Muscle layer of colon (tissue), 2 donors: Measurements from ENCODE around the gene TOR1B.
A peak's percentile ranks its signal among the peaks of the same experiment; 100 is the strongest.

Experiments used
- H3K27ac ChIP-seq: one replicate; pipeline ENCODE4 v1.7.0; 2013; ENCODE audit warnings: low read depth, mild to moderate bottlenecking, low read length, moderate library complexity
- H3K27me3 ChIP-seq, 2 donors: one replicate each; pipeline ENCODE4 v1.7.0; 2013; ENCODE audit warnings: low read length in 2 of 2, mild to moderate bottlenecking in 2 of 2; ENCODE audit not compliant: insufficient read depth in 2 of 2, control insufficient read depth in 1 of 2
- H3K36me3 ChIP-seq: one replicate; pipeline ENCODE4 v1.7.0; 2013; ENCODE audit warnings: mild to moderate bottlenecking, low read length; ENCODE audit not compliant: insufficient read depth
- H3K4me1 ChIP-seq: one replicate; pipeline ENCODE4 v1.7.0; 2013; ENCODE audit warnings: mild to moderate bottlenecking, low read length; ENCODE audit not compliant: insufficient read depth
- H3K4me3 ChIP-seq, 2 donors: one replicate each; pipeline ENCODE4 v1.7.0; 2013; ENCODE audit warnings: low read length in 2 of 2, low read depth in 1 of 2, mild to moderate bottlenecking in 1 of 2, moderate library complexity in 1 of 2
- H3K9ac ChIP-seq: one replicate; pipeline ENCODE4 v1.7.0; 2013; ENCODE audit warnings: low read length
- H3K9me3 ChIP-seq: one replicate; pipeline ENCODE4 v1.7.0; 2013; ENCODE audit warnings: mild to moderate bottlenecking, low read length
- donor health status: abdominal sarcoma.
- donor health status: Adenocarcinoma of cecum.

Gene TOR1B

DNA sequence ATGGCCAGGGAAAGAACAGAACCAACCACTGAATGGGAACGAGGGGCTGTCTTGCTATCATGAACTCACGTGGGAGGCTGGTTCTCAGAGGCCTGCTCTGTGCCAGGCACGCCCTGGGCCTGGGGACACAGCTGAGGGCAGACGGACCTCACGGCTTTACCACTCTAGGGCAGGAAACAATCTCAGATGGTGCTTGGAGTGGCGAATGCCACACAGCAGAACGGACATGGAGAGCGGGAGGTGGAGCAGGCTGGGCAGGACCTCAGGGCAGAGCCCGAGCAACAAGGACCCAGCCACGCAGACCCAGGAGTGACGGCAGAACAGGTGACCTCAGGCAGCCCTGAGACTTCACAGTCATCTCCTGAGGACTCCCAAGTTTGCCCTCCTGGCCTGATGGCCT is 12.3 kb downstream of the TOR1B start:
- Histone ChIP-seq H3K9ac (no peak overlapping the region), H3K27me3 (no peaks in the 10 kb centered on the region), H3K9me3 (no peaks in the 10 kb centered on the region), H3K36me3 (peaks cover 43% of the 10 kb centered on the region), H3K4me1 (no peaks in the 10 kb centered on the region), H3K4me3 (no peak overlapping the region), H3K27ac (no peak overlapping the region)

DNA sequence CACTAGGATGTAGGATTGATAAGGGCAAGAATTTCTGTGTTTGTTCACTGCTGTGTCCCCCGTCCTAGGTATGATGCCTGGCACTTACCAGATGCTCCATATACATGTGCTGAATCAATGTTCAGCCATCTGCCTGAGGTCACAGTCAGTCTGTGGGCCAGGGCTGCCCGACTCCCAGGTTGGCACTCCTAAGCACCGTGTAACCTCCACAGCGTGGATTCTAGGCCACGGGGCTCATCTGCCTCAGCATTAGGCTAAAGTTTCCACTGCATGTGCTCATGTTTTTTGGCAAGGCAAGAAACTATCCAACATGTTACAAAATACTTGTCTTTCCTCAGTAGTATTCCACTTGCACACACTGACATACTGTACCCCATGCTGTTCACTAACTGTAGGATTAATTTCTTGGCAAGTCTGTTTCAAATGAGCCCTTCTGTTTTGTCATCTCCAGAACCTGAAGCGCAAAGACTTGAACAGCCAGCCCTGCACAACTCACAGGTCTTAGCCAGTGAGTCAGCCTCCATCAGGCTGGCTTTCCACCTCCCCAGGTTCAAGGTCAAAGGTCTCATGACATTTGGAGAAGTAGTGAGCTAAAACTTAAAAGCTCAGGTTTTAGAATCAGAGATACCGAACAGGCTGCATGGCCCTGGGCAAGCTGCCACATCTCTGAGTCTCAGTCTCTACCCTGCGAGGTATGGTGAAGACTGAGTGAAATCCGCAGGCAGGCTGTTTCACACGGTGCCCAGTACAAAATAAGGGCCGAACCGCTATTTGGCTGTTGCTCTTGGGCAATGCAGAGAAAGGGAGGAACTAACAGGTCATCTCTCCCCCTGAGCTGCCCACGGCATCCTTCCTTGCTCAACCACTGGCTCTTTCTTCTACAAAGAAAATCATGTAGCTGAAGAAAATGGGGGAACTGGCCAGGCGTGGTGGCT is 13.8 kb downstream of the TOR1B start:
- Histone ChIP-seq H3K27ac (no peak overlapping the region), H3K9ac (no peak overlapping the region), H3K4me3 (no peak overlapping the region), H3K9me3 (no peaks in the 10 kb centered on the region), H3K36me3 (peaks cover 48% of the 10 kb centered on the region), H3K4me1 (no peaks in the 10 kb centered on the region), H3K27me3 (no peaks in the 10 kb centered on the region)

DNA sequence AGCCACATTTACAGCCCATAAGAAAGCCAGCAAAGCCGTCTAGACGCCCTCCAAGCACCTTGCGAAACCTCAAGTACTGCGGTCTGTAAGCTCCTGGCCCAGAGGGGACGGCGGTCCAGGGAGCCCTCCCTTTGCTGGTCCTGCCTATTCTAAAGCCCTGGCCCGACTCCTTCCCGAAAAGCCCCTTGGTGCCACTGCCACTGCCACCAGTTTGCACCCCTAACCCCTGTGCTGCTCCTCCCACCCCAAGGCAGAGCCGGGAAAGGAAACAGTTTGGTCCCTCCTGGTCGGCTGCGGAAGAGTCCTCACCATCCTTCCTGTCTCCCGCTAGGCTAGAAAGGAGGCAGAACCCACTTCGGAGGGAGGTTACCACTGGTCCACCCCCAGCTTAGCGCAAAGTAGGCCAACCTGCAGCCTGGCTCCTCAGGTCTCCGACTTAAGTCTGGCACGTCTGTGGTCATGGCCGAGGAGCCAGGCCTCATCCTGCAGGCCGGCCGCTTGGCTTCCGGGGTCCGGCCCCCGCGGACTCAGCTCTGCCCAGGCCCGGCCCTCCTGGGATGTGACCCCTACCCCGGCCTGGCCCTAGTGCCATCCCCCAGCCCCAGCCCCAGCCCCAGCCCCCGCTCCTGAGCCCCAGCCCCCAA is 20.0 kb downstream of the TOR1B start:
- peaks cover 7% of the 10 kb centered on the region for H3K4me1 ChIP-seq
- H3K9ac ChIP-seq: peak overlapping the region; percentile 57
- peaks cover 29% of the 10 kb centered on the region for H3K36me3 ChIP-seq
- no peak overlapping the region for H3K27ac ChIP-seq
- no peaks in the 10 kb centered on the region for H3K9me3 ChIP-seq
- no peaks in the 10 kb centered on the region for H3K27me3 ChIP-seq
- H3K4me3 ChIP-seq: peak overlapping the region; percentile 38 to 45

DNA sequence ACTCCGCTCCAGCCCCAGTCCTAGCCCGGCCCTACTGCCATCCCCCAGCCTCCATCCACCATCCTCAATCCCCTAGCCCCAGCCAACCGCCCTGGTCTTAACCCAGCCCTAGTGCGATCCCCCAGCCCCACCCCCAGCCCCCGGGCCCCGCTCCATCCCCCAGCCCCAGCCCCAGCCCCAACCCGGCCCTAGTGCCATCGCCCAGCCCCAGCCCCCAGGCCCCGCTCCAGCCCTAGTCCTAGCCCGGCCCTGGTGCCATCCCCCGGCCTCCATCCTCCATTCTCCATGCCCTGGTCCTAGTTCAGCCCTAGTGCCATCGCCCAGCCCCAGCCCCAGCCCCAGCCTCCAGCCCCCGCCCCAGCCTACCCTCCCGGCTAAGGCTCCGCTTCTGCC is 20.6 kb downstream of the TOR1B start:
- Histone ChIP-seq H3K4me3 (peak overlapping the region; percentile 58 to 91), H3K27ac (peak overlapping the region; percentile 52), H3K9me3 (no peaks in the 10 kb centered on the region), H3K27me3 (no peaks in the 10 kb centered on the region), H3K36me3 (peaks cover 27% of the 10 kb centered on the region), H3K4me1 (peaks cover 7% of the 10 kb centered on the region), H3K9ac (no peak overlapping the region)

DNA sequence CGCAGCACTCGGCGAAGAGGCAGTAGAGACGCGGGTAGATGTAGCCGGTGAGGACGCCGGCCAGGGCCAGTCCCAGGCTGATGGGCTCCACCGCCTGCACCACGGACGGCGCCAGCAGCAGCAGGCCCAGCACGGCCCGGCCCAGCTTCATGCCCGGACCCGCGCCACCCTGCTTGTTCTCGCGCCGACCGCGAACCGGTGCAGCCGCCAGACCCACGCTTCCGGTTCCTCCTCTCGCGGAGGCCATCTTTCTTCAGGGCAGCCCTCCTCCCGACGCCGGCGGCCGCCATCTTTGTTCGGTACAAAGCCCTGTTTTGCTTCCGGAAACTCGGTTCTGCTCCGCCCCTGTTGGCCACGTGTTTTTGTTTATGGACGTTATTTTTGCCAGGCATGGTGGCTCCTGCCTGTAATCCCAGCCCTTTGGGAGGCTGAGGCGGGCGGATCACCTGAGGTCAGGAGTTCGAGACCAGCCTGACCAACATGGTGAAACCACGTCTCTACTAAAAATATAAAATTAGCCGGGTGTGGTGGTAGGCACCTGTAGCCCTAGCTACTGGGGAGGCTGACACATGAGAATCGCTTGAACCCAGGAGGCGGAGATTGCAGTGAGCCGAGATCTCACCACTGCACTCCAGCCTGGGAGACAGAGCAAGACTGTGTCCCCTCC is 21.1 kb downstream of the TOR1B start, which contains the start of gene TOR1A:
TOR1A (minus strand) TSS at position 202 of the 667 bp plus-strand sequence; CDS start at position 151, 51 bp downstream.
- Histone ChIP-seq H3K27me3 (no peaks in the 10 kb centered on the region), H3K9ac (peak within 1 kb of the TSS; percentile 57), H3K4me3 (peak within 1 kb of the TSS; percentile 58 to 91), H3K36me3 (peaks cover 27% of the 10 kb centered on the region), H3K9me3 (no peaks in the 10 kb centered on the region), H3K27ac (peak within 1 kb of the TSS; percentile 52), H3K4me1 (peaks cover 7% of the 10 kb centered on the region)

DNA sequence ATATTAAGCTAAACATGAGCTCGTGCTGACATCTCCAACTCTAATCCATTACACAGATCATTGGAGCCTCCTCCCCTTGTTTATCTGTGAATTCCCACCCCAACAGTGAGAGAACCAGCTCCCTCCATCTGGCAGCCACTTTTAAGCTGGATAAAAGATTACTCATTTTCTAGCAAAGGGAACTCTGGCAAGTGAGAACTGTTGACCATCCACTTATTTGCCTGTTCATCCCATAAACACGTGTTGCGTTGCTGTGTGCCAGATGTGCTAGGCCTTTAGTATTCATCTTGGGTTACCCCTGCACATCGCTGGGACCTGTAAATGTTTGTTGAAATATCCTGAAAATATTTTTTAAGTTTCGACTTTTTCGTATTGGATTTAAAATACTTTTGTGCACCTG is 23.4 kb downstream of the TOR1B start:
- peaks cover 37% of the 10 kb centered on the region for H3K36me3 ChIP-seq
- peaks cover 7% of the 10 kb centered on the region for H3K4me1 ChIP-seq
- H3K27me3 ChIP-seq: no peaks in the 10 kb centered on the region
- H3K9ac ChIP-seq: no peak overlapping the region
- no peaks in the 10 kb centered on the region for H3K9me3 ChIP-seq
- H3K4me3 ChIP-seq: no peak overlapping the region
- H3K27ac ChIP-seq: no peak overlapping the region

DNA sequence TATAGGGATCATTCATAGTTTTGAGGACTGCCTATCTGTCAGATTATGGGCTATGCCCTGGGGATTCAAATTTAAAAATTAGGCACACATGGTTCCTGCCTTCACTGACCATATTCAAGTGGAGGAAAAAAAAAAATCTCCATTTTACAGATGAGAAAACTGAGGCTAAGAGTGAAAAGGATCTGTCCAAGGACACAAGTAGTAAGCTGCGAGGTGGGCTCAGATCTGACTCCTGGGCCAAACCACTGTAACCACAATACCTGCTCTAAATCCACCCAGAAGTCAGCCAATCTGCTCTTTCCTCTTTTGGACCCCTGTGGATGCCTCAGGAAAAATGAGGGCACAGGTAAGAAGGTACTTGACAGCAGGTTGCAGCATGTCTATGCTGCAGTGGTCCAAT is 23.8 kb downstream of the TOR1B start:
- H3K36me3 ChIP-seq: peaks cover 41% of the 10 kb centered on the region

DNA sequence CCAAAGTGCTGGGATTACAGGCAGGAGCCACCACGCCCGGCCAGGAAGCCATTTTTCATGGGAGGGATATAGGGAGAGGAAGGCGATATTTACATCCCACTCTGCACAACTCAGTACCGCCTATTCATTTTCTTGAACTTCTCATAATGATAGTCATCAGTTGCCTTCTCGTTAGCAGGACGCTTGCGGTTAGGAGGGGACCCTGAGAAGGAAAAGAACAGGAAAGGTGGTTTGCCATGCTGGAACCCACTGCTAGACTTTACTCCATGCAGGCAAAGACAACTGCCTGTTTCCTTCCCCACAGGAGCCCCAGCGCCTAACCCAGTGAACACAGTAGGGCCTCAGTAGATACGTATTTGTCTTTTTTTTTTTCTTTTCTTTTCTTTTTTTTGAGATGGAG is 25.1 kb downstream of the TOR1B start:
- peaks cover 1% of the 10 kb centered on the region for H3K4me1 ChIP-seq
- H3K36me3 ChIP-seq: peaks cover 46% of the 10 kb centered on the region

More for the DNA sequence above, 23.8 kb downstream of the TOR1B start:
- no peak overlapping the region for H3K9ac ChIP-seq
- no peaks in the 10 kb centered on the region for H3K9me3 ChIP-seq
- no peaks in the 10 kb centered on the region for H3K27me3 ChIP-seq
- H3K4me3 ChIP-seq: no peak overlapping the region
- H3K27ac ChIP-seq: no peak overlapping the region
- H3K4me1 ChIP-seq: peaks cover 7% of the 10 kb centered on the region

DNA sequence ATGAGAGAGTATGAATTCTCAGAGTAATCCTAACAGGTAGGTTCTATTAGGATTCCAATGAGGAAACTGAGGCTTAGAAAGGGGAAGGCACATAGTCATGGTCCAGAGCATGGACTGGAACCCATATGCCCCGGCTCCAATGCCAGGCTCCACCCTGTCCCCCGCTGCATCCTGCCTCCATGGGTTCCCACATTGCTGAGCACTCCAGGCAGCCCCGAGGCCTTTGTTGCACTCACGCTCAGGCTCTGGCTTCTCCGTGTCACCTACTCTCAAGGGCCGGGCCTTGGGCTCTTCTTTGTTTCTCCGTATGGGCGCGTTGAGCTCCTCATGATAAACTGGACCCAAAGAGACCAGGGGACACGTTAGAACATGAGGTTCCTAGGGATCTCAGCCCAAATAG is 26.0 kb downstream of the TOR1B start:
- no peaks in the 10 kb centered on the region for H3K9me3 ChIP-seq
- no peaks in the 10 kb centered on the region for H3K27me3 ChIP-seq
- no peak overlapping the region for H3K4me3 ChIP-seq
- H3K36me3 ChIP-seq: peaks cover 52% of the 10 kb centered on the region
- H3K27ac ChIP-seq: no peak overlapping the region
- H3K4me1 ChIP-seq: peaks cover 4% of the 10 kb centered on the region
- no peak overlapping the region for H3K9ac ChIP-seq

More for the DNA sequence above, 25.1 kb downstream of the TOR1B start:
- Histone ChIP-seq H3K9me3 (no peaks in the 10 kb centered on the region), H3K27me3 (no peaks in the 10 kb centered on the region), H3K4me3 (no peak overlapping the region), H3K9ac (no peak overlapping the region), H3K27ac (no peak overlapping the region)

DNA sequence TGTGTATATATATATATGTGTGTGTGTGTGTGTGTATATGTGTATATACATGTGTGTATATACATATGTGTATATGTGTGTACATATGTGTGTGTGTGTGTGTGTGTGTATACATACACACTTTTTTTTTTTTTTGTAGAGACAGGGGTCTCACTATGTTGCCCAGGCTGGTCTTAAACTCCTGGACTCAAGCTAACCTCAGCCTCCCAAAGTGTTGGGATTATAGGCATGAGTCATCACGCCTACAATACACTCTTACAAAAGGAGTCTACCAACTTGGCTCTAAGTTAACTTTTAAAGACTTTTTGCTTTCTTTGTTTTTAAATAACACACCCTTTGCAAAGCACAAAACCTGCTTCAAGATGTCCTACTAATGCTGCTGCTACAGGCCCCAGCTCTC is 30.0 kb downstream of the TOR1B start:
- Histone ChIP-seq H3K9ac (no peak overlapping the region), H3K9me3 (no peaks in the 10 kb centered on the region), H3K27me3 (no peaks in the 10 kb centered on the region), H3K4me1 (peaks cover 21% of the 10 kb centered on the region), H3K27ac (no peak overlapping the region), H3K36me3 (peaks cover 49% of the 10 kb centered on the region), H3K4me3 (no peak overlapping the region)

DNA sequence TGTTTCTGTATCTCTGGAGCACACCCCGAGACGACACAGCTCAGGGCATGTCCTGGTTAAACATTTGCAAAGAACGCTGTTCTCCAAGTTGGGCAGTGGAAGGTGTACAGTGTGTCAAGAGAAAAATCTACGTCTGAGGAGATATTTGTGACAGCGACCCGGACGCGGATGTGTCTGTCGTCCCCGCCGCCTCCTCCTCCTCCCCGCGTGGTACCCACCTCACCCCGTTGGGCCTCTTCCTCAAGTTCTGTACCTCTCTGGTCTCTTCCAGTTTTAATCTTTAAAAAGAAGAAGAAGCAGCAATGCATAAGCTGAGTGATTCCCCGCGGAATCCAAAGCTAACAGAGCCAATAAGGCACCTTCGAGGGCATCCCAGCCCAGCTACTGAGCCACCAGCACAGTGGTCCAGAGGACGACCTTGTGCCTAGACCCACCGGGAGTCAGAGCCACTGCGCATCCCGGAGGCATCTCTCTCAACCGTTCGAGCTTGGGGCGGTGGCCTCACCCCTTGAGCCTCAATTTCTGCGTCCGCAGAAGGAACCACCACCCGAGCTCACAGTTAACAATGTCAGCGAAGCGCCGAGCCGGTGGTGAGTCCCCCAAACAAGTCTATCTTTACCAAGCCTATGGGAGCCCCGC is 31.6 kb downstream of the TOR1B start:
- H3K27ac ChIP-seq: peak overlapping the region; percentile 88
- peak overlapping the region; percentile 88 for H3K9ac ChIP-seq
- H3K36me3 ChIP-seq: peaks cover 35% of the 10 kb centered on the region
- no peaks in the 10 kb centered on the region for H3K27me3 ChIP-seq
- H3K4me1 ChIP-seq: peaks cover 25% of the 10 kb centered on the region
- H3K9me3 ChIP-seq: no peaks in the 10 kb centered on the region
- peak overlapping the region; percentile 88 to 98 for H3K4me3 ChIP-seq
